NCI-H226 (cell line): ENCODE data around the gene OBSL1.

ENCODE experiments used
- DNase-seq: peaks from one replicate; pipeline ENCODE4 v3.0.0-alpha.2; 2015

OBSL1 gene

DNA sequence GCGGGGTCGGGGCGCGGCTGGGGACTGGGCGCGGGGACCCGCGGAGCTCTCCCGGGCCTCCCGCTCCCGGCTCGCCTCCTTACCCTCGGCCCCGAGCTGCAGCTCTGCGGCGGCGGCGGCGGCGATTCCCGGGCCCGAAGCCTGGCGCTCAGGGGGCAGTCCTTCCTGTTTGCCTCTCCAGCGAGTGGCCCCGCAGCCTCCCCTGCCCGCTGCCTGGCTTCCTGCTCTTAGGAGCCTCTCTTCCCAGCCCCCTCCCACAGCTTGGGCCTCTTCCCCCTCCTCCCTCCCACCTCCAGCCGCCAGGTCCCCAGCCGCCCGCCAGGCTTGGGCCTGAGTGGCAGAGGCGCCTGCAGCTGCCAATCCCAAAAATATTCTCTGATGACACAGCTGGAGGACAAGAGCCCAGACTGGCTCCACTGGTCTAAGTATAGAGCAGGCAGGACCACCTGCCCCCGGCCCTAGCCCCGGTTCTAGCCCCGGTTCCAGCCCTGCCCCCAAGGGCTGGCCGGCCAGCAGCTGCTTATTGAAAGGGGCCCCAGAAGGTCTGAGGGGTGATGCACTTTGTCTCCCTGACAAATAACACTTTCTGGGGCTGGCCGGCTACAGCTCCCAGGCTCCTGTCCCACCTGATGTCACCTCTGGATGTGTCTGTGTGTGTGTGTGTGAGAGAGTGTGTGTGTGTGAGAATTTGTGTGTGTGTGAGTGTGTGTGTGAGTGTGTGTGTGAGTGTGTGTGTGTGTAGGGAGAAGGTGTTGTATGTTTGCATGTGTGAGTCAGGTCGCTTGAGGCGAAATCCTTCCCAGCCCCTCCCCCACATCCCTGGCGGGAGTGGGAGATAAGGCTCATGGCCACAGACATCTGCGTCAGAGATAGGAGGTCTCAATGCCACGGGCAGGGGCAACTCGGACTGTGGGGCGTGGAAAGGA lies at the start of gene OBSL1:
Gene OBSL1 (minus strand): TSS at position 229 of the 926 bp plus-strand sequence. CDS start 307 bp downstream, outside the sequence.
- peak; percentile 97 for DNase-seq

DNA sequence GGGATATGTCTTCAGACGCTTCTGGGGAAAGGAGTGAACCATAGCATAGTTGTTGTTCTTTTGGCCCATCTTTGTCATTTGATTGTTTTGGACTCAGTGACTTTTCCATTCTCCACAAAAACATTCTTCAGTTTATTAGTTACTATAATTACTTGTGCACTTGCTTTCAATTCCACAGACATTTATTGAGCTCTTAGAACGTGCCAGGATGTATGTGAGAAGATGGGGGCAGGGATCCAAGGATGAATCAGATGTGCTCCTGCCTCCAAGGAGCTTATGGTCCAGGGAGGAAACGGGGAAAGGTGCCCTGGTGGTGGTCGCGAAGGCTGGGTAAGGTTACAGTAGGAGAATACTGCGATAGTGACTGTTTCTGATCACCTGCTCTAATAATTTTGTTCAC lies 49.2 kb upstream of the OBSL1 start:
- DNase-seq: no peak

DNA sequence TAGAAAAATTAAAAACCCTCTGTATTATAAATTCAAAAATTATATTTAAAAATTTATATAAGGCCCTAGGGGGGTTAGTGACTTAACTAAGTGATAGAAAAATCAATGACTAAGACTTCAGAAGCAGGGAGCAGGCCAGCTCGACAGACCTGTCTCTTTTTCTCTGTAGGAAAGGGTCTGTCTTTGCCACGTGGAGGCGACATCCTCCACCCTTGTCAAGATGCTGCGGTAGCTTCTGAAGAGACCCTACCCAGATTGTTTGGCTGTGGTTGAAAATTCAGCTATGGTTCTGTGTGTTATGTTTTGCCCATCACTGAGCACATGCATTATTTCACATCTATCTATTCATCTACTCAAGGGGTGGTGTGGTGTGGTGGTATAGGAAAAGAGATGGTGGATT lies 47.9 kb upstream of the OBSL1 start:
- DNase-seq: no peak

DNA sequence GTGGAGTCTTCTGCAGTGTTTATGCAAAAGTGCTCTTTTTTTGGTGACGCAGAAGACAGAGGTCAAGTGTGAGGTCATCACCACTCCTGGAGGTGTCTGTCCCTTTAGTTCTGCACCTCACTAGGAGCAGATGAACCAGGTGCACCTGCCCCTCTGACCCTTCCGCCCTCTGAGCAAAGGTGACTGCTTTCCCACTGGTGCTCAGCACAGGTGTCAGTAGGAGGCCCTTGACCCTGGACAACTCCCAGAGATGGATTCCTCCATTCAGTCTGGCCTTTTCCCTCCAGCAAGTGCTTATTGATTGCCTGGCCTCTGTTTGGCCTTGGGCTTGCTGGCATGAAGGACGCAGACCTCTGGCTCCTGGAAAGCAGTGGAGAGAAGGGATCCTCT lies 47.4 kb upstream of the OBSL1 start:
- no peak for DNase-seq

DNA sequence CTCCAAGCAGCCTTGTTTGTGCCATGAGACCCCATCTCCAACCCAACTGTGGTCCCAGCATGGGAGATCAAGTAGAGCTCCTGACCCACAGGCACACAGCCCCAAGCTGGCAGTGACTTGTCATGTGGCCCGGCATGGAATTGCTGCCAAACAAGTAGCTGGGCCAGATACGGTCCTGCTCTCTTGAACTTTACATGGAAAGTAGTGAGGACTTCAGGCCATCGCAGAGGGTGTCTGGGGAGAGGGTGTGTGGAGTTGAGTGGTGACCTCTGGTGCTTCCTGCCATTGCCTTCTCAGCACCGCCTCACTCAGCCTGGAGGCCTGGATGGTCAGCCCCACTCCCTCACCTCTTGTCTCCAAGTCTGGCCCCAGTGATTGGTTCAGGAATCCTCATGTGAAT lies 45.2 kb upstream of the OBSL1 start:
- no peak for DNase-seq

DNA sequence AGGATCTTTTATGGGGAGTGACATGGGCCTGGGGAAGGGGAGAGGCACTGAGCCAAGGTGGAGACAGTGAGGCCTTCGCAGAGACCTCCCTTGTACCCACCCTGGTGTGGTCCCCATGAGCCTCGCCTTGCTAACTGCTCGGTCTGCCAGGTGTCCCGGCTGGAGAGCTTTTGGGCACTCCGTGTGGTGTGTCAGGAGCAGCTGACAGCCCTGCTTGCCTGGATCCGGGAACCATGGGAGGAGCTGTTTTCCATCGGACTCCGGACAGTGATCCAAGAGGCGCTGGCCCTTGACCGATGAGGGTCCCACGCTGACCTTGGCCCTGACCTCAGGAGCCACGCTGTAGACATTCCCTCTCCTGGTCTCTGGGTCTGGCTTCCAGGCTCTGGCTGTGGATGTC lies 44.6 kb upstream of the OBSL1 start:
- no peak for DNase-seq

DNA sequence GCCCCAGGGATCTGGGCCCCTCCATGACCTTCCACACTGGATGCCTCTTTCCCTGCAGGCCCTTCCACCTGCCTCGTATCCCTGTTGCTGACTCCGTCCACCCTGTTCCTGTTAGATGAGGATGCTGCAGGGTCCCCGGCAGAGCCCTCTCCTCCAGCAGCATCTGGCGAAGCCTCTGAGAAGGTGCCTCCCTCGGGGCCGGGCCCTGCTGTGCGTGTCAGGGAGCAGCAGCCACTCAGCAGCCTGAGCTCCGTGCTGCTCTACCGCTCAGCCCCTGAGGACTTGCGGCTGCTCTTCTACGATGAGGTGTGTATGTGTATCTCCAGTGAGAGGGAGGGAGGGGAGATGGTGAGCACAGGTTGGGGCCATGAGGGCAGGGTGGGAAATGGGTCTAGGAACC lies 43.7 kb upstream of the OBSL1 start:
- no peak for DNase-seq

DNA sequence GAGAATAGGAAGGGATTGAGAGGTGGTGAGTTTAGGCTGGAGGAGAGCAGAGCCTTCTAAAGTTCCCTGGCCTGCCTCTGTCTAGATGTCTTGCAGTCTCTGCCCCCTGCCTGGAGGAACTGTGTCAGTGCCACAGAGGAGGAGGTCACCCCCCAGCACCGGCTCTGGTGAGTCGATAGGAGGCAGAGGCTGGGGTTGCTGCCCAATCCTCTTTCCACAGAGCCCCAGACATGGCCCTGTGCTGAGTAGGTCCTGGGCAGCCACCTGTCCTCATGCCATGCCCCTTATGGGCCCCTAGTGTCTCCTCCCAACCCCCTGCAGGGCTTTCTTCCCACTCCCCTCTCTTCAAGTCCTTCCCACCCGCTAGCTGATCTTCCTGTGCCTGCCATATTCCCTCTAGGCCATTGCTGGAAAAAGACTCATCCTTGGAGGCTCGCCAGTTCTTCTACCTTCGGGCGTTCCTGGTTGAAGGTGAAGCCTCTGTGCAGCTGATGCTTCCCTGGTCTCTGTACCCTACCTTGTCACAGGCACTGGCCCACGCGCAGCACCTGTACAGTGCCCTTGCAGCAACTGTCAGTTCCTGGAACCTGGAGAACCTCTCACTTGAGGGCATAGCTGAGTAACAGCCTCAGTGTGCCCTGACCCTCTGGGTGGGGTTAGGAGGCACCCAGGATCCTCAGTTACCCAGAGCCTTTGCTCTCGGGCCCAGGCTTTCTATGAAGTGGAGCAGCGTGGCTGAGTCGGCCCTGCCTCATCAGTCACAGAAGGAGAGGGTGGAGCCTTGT lies 42.9 kb upstream of the OBSL1 start:
- no peak for DNase-seq

DNA sequence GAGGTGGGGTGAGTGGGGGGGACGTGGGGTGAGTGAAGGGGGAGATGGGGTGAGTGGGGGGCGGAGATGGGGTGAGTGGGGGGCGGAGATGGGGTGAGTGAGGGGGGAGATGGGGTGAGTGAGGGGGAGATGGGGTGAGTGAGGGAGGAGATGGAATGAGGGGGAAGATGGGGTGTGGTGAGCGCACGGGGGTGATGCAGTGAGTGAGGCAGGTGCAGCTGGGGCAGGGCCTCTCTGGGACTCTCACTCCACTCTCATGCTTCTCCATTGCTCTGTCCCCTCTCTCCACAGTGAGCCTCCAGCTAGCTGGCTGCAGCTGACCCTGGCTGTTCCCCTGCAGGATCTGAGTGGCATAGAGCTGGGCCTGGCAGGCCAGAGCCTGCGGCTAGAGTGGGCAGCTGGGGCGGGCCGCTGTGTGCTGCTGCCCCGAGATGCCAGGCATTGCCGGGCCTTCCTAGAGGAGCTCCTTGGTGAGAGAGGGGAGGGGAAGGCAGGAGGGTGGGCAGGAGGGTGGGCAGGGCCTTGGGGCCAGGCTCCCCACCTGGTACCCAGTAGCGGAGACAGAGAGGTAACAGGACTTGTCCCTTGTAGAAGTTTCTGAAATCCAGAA lies 42.2 kb upstream of the OBSL1 start:
- DNase-seq: no peak

DNA sequence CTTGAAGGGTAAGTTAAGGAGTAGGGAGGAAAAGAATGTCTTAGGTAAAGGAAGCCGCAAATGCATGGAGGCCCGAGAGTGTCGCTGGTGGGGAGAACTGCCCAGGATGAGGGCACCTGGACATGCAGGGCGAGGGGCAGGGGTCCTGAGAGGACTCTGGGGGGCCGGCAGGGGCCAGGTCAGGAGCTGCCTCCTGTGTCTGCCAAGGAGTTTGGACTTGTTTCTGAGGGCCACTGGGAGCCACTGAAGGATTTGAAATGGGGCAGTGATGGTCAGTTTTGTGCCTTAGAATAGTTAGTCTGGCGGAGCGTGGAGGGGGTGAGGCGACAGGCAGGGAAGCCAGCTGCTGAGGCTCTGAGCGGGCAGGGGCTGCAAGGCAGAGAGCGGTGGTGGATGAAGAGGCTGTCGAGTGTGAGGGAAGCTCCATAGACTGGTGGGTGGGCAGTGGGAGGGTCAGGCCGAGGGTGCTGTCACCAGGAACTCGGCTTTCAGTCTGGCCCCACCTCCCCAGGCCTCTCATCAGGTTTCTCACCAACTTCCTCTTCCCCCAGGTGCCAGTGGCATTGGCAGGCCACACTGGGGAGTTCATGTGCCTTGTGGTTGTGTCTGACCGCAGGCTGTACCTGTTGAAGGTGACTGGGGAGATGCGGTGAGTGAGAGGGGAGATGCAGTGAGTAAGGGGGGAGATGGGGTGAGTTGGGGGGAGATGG lies 41.4 kb upstream of the OBSL1 start:
- DNase-seq: no peak

DNA sequence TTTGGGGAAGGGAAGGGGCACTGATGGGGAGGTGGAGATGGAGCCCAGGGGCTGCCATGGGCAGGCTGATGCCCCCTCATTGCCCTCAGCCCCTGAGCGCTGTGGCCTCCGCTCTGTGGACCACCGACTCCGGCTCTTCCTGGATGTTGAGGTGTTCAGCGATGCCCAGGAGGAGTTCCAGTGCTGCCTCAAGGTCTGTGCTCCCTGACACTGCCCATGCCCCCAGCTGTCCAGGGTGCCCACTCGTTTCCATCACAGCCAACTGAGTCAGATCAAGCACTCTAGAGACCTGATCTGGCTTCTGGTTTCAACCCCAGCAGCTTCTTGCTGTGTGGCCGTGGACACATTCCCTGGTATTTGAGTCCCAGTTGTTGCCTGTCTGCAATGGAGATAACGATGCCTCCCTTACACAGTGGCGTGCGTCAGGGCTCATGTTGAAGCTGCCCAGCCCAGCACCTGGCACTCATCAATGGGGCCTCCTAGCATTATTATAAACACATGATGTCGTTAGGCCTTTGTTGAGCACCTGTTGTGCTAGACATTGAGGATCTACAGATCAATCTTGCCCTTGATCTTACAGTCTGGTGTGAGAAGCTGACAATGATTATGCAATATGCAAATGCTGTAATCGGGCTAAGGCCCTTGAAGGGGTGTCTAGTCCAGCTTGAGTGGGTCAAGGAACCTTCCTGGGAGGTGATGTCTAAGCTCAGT lies 40.7 kb upstream of the OBSL1 start:
- no peak for DNase-seq

DNA sequence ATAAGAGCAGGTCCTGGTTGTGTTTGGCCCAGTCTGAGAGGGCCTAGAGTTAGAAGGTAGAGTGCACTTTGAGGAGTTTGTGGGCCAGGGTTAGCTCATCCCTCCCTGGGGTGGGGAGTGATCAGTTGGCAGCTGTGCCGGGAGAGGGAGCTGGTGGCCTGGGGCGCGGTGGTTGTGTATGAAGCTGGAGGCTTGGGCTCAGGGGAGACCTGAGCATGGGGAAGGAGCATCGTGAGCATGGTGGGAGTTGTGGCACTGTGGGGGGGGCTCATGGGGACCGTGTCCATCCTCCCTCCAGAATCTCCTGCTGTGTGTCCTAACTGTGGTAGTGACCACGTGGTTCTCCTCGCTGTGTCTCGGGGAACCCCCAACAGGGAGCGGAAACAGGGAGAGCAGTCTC lies 40.0 kb upstream of the OBSL1 start:
- no peak for DNase-seq

DNA sequence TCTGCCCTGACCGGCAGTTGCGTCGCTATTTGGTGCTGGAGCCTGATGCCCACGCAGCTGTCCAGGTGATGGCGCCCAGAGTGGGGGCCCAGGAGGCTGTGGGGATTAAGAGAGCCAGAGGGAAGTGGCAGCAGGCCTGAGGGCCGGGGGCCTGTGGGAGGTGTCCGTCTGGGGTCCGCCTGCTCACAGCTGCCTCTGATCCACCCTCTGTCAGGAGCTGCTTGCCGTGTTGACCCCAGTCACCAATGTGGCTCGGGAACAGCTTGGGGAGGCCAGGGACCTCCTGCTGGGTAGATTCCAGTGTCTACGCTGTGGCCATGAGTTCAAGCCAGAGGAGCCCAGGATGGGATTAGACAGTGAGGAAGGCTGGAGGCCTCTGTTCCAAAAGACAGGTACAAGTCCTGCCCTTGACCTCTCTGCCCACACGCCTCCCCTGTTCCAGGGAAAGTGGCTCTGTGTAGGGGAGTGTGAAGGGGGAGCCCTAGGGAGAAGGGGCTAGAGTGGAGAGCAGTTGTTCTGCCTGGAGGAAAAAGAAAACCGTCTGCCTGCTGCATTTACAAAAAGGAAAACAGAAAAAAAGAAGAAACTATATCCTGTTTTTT lies 37.9 kb upstream of the OBSL1 start:
- DNase-seq: no peak

DNA sequence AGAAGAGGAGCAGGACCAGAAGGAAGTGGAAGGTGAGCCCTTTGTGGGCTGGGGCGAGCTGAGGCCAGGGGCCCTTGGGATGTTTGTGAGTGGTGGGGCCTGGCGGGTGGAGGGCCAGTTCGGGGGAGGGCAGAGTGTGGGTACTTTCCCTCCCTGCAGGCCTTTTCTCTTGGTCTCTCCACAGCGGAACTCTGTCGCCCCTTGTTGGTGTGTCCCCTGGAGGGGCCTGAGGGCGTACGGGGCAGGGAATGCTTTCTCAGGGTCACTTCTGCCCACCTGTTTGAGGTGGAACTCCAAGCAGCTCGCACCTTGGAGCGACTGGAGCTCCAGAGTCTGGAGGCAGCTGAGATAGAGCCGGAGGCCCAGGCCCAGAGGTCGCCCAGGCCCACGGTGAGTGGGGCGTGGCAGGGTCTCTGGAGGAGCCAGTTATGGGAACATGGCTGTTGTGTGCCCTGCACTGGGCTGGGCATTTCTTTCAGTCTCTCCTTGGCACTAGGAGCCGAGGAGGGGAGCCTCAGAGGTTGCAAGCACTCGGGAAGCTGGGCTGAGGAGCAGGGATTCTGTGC lies 37.1 kb upstream of the OBSL1 start:
- no peak for DNase-seq

DNA sequence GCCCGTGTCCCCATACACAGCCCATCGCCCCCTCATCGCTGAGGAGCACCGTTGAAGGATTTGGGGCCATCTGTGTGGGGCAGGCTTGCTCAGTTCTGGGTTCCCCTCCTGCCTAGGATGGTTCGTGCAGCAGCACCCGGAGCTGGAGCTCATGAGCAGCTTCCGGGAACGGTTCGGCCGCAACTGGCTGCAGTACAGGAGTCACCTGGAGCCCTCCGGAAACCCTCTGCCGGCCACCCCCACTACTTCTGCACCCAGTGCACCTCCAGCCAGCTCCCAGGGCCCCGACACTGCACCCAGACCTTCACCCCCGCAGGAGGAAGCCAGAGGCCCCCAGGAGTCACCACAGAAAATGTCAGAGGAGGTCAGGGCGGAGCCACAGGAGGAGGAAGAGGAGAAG lies 36.6 kb upstream of the OBSL1 start:
- DNase-seq: no peak

DNA sequence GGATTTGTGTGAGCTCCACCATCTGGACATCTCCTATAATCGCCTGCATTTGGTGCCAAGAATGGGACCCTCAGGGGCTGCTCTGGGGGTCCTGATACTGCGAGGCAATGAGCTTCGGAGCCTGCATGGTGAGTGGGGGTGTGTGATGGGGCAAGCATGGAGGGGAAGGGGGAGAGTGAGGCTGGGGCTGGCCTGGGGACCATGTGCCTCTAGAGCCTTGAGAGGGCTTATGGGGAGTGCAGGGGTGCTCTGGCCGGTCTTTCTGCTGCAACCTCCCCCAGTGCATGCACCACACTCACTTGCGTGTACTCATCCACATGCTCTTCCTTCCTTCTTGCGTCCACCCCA lies 34.2 kb upstream of the OBSL1 start:
- DNase-seq: no peak

DNA sequence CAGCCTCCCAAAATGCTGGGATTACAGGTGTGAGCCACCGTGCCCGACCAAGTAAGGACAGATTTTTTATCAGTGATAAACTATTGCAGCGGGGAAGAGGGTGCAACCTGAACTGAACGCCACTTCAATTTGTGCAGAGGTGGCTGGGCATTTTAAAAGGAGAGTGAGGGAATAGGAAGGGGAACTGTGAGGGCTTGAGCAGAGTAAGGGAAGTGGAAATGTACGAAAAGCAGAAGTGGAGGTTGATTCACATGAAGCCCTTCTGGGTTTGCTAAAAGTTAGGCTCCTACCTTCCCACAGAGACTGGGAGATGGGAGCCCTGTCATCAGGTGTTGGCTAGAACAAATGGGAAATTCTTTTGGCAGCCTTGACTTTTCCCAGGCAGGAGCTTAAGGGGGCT lies 32.4 kb upstream of the OBSL1 start:
- DNase-seq: no peak

DNA sequence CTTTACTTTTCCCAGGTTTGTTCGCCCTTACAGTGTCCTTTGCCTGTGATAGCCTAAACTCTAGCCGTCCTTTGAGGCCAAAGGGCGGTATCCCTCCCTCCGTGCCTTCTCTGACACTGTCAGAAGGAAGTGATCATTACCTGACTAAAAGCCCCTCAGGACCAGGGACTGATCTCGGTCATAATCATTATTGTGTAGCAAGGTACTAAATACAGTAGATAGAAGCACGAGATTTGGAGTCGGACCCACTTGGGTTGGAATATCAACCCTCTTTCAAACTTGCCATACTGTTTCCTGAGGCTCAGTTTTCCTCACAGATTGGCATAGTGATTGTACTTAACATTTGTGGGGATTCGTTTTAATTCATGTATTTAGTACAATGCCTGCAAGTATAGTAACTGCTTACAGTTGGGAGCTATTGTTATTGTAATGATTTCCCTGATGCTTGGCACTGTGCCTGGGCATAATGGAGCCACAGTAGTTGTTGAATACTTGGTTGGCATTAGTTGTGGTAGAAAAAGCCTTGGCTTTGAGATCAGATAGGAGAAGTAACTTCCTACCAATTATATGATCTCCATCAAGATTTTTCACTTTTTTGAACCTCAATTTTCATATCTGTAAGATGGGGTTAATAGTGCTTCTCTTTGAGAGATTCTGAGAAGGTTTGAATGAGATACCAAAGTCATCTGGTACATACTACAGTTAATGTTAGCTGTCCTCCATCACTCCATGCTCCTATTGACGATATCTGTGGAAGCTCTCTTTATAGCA lies 27.2 kb upstream of the OBSL1 start:
- DNase-seq: no peak

DNA sequence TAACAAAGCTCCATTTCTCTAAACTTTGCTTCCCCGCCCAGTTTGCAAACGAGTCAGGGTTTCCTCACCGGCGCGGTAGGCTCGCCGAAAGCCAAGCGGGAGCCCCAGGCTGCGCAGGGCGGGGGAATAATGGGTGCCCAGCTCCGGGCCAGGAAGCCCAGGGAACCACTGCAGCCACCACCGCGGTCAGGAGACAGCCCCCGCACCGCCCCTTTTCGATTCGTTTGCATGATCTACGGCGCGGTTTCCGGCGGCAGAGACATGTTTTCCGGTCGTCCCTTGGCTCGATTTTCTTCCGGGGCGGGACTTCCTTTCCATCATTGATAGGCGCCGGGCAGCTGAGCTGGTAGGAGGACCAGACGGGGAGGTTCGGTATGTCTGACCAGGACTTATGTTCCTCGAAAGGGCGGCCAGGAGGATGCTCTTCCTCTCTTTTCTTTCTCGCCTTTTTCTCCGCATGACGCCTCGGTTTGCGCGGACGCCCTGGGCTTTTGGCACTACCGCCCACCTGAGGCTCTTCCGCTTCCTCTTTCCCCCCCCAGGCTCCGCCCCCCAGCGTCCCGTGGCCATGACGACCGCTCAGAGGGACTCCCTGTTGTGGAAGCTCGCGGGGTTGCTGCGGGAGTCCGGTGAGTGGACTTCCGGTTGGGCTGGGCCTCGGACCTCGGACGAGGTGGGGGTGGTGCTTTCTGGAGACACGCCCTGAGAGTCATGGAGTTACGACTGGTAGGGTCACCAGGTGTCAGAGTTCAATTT lies 26.4 kb upstream of the OBSL1 start, which contains the start of gene STK11IP:
Gene STK11IP (plus strand): TSS at position 306 of the 756 bp plus-strand sequence. CDS start 263 bp downstream, at position 569.
- DNase-seq: peak; percentile 96
